ENCODE measurements around the gene MYH15.

DNA sequence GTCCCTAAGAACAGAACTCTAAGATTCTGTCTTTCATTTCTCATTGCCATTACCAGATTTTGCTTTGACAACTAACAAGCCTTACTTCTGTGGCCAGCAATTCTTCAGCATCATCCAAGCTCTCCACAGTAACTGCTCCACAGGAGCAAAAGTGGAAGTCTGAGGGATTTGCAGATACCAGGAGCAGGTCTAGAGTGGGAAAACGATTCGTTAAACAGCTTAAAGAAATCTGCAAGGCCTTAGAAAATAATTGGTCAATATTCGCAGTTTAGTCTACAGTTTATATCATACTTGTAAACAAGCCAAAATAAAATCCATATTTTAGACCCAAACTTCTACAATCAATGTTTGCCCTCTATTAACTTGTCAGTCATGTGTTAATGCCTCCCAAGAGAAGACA, 24.1 kb downstream of the MYH15 start:
- TF ChIP-seq RAD21 (IDR thresholded peaks at IDR 0.05 in 1 of 2, conservative IDR thresholded peaks at IDR 0.05 in 1 of 2; ENCODE audit: low read depth in 2 of 2, low read length in 2 of 2) (no peak), TBP (IDR thresholded peaks at IDR 0.05; ENCODE audit: low read depth, low read length) (no peak), CHD2 (IDR thresholded peaks at IDR 0.05; ENCODE audit: low read length) (no peak), POLR2AphosphoS5 (IDR thresholded peaks at IDR 0.05; ENCODE audit: low read depth, low read length) (no peak), JUN (IDR thresholded peaks at IDR 0.05; ENCODE audit: low read depth, low read length) (no peak), EP300 (IDR thresholded peaks at IDR 0.05; ENCODE audit: borderline replicate concordance in 1 of 2, low read depth in 2 of 2, low read length in 2 of 2) (no peak), TAF1 (IDR thresholded peaks at IDR 0.05; ENCODE audit: low read depth, low read length) (no peak), GTF2F1 (IDR thresholded peaks at IDR 0.05; ENCODE audit: borderline replicate concordance, low read depth, low read length) (no peak), RNF2 (IDR thresholded peaks at IDR 0.05; ENCODE audit: borderline replicate concordance, low read depth, low read length, missing control alignments, poor library complexity, severe bottlenecking) (no peak)
- TF ChIP-seq, protein P1, sequence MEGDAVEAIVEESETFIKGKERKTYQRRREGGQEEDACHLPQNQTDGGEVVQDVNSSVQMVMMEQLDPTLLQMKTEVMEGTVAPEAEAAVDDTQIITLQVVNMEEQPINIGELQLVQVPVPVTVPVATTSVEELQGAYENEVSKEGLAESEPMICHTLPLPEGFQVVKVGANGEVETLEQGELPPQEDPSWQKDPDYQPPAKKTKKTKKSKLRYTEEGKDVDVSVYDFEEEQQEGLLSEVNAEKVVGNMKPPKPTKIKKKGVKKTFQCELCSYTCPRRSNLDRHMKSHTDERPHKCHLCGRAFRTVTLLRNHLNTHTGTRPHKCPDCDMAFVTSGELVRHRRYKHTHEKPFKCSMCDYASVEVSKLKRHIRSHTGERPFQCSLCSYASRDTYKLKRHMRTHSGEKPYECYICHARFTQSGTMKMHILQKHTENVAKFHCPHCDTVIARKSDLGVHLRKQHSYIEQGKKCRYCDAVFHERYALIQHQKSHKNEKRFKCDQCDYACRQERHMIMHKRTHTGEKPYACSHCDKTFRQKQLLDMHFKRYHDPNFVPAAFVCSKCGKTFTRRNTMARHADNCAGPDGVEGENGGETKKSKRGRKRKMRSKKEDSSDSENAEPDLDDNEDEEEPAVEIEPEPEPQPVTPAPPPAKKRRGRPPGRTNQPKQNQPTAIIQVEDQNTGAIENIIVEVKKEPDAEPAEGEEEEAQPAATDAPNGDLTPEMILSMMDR (IDR thresholded peaks at IDR 0.05; ENCODE audit: control extremely low read depth in 1 of 3, insufficient read depth in 1 of 3, low read depth in 1 of 3, low read length in 3 of 3) = no peak
- TF ChIP-seq, protein P2, sequence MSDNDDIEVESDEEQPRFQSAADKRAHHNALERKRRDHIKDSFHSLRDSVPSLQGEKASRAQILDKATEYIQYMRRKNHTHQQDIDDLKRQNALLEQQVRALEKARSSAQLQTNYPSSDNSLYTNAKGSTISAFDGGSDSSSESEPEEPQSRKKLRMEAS (IDR thresholded peaks at IDR 0.05) = no peak
